HEK293 (cell line): ENCODE data around the gene MDFI.

Experiments
- CTCF ChIP-seq: fragments of 450-650 bp; formaldehyde crosslinking; IDR thresholded peaks from 2 replicates; pipeline ENCODE4 v1.5.1; 2016; ENCODE audit warnings: missing biosample characterization, missing genetic modification characterization
- ZNF488 ChIP-seq: fragments of 450-650 bp; formaldehyde crosslinking; IDR thresholded peaks from 2 replicates; pipeline ENCODE4 v1.5.1; 2016; ENCODE audit warnings: missing biosample characterization, missing genetic modification characterization

DNA sequence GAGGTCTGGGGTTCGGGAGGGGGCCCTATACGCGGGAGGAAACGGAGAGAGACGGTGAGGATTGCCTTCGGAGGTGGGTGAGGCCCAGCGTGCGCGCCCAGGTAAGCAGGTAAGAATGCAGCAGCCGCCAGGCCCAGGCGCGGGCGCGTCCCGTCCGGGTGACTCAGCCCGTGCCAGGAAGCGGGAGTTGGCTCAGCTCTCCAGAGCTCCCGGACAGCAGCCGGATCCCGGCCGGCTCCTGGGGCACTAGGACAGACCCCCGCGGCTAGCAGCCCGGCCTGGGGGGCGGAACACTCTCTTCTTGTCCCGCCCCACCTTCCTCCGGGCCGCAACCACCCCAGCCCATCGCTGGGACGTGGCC, 1.5 kb upstream of the MDFI start:
- TF ChIP-seq CTCF (tag by site-specific recombination) (no peak), ZNF488 (no peak)
